ENCODE results near the gene DLX3. TPM values are rescaled to one million over a fixed set of nuclear protein-coding genes. Genes with fewer than 3 reads are reported as not detected.
A peak's percentile ranks its signal among the peaks of the same experiment; 100 is the strongest.

The DLX3 gene
- total RNA-seq, 1 experiment from 2014 or later = 0.74 TPM

- TF ChIP-seq USF2 (CRISPR knock-in tag; IDR thresholded peaks at IDR 0.05) = no peak
Measured at GRCh38 chr17:49946964-49947584, 48.0 kb downstream of the DLX3 start (continued).

- ATAC-seq = no peak
- Mint-ChIP-seq H3K4me3 (no peak overlapping the region), H3K27ac (no peak overlapping the region), H3K36me3 (no peaks in the 10 kb centered on the region), H3K27me3 (ENCODE audit: low read depth) (peaks cover 19% of the 10 kb centered on the region), H3K4me1 (0 out of 2 replicates have a peak, but pooled peaks cover 3% of the 10 kb centered on the region), H3K9me3 (no peaks in the 10 kb centered on the region)
- ChIA-PET POLR2A (interaction anchor here (0.6 kb wide), 1 partner anchor 12 kb away, joined by 3 read pairs; no protein-coding TSS in a partner anchor), CTCF (interaction anchor here (1.0 to 1.2 kb wide), 2 partner anchors 9 to 47 kb away, joined by 3 read pairs; no protein-coding TSS in a partner anchor)
- no peak for DNase-seq (ENCODE audit: low spot score)
- TF ChIP-seq MYBL2 (CRISPR knock-in tag; IDR thresholded peaks at IDR 0.05) = no peak
- TF ChIP-seq HMGA2 (CRISPR knock-in tag; IDR thresholded peaks at IDR 0.05) = no peak
- TF ChIP-seq SMAD4 (CRISPR knock-in tag; IDR thresholded peaks at IDR 0.05) = no peak
Measured at GRCh38 chr17:49946208-49946607, 48.8 kb downstream of the DLX3 start.

- H3K27ac Mint-ChIP-seq = no peak overlapping the region
- CTCF ChIA-PET = interaction anchor here (0.8 to 5.4 kb wide), 8 partner anchors 8 to 83 kb away, joined by 3 to 53 read pairs (median 4); no protein-coding TSS in a partner anchor
Measured at GRCh38 chr17:49944273-49944870, 50.7 kb downstream of the DLX3 start.

More at GRCh38 chr17:49944273-49944870, 50.7 kb downstream of the DLX3 start:
- 0 out of 2 replicates have a peak, but pooled peaks cover 3% of the 10 kb centered on the region for H3K4me1 Mint-ChIP-seq
- no peak overlapping the region for H3K4me3 Mint-ChIP-seq
- POLR2A ChIA-PET = interaction anchor here (0.5 to 0.6 kb wide), 2 partner anchors 27 to 663 kb away, joined by 3 read pairs; no protein-coding TSS in a partner anchor
- peaks cover 22% of the 10 kb centered on the region for H3K27me3 Mint-ChIP-seq (ENCODE audit: low read depth)
- H3K36me3 Mint-ChIP-seq = no peaks in the 10 kb centered on the region
- DNase-seq (ENCODE audit: low spot score) (no peak), ATAC-seq (peak; percentile 56)
- H3K9me3 Mint-ChIP-seq = no peaks in the 10 kb centered on the region
- peak; percentile 58 for TF ChIP-seq PRDM15 (CRISPR knock-in tag; IDR thresholded peaks at IDR 0.05)
- TF ChIP-seq FOXP4 (CRISPR knock-in tag; IDR thresholded peaks at IDR 0.05) = no peak
- no peak for TF ChIP-seq NFE2L1 (CRISPR knock-in tag; IDR thresholded peaks at IDR 0.05)
- no peak for TF ChIP-seq ZNF281 (CRISPR knock-in tag; IDR thresholded peaks at IDR 0.05)

All from WTC11 (cell line).